Subcutaneous adipose tissue (tissue), 4 donors: Measurements from ENCODE around the gene ADCY5. TPM values are rescaled to one million over a fixed set of nuclear protein-coding genes. Genes with fewer than 3 reads are reported as not detected.

Experiments used
- total RNA-seq, 4 donors: library from RNA; depleted of rRNA; stranded (reverse); fragments of >200 nt; gene quantifications; one replicate each; pipeline ENCODE4 v1.1.0, GENCODE V29; 2016
- TF ChIP-seq, protein P1 (sequence below): fragments of 450-650 bp; IDR thresholded peaks from one replicate; pipeline ENCODE4 v1.5.1; 2016; ENCODE audit warnings: low read depth, mild to moderate bottlenecking, control low read depth, antibody characterized with exemption, moderate library complexity

ADCY5 gene
- total RNA-seq, 4 donors from 2014 or later = 16.1 to 52.2 (median 38.0) TPM

DNA sequence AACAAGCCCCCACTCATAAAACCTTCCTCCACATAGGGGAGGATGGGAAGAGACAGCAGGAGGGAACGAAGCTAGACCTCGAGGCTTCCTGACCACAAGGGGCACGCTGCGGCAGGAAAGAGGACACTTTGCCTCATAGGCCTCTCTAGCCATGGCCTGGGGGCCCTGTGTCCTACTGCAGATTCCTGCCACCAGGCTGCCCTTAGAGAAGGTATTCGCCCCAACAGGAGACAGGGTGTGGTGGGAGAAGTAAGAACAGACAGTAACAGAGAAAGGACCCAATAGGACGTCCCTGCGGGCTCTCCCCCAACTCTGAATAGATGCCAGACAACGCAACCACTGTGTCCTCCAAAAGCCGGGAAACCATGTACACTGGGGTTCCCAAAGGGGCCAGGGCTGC is 36.8 kb downstream of the ADCY5 start:
- TF ChIP-seq, protein P1, sequence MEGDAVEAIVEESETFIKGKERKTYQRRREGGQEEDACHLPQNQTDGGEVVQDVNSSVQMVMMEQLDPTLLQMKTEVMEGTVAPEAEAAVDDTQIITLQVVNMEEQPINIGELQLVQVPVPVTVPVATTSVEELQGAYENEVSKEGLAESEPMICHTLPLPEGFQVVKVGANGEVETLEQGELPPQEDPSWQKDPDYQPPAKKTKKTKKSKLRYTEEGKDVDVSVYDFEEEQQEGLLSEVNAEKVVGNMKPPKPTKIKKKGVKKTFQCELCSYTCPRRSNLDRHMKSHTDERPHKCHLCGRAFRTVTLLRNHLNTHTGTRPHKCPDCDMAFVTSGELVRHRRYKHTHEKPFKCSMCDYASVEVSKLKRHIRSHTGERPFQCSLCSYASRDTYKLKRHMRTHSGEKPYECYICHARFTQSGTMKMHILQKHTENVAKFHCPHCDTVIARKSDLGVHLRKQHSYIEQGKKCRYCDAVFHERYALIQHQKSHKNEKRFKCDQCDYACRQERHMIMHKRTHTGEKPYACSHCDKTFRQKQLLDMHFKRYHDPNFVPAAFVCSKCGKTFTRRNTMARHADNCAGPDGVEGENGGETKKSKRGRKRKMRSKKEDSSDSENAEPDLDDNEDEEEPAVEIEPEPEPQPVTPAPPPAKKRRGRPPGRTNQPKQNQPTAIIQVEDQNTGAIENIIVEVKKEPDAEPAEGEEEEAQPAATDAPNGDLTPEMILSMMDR = no peak

GRCh38 chr3:123411340-123412040 is 37.4 kb downstream of the ADCY5 start:
- TF ChIP-seq, protein P1 = no peak

GRCh38 chr3:123410149-123410515 is 38.8 kb downstream of the ADCY5 start:
- TF ChIP-seq, protein P1 = no peak

DNA sequence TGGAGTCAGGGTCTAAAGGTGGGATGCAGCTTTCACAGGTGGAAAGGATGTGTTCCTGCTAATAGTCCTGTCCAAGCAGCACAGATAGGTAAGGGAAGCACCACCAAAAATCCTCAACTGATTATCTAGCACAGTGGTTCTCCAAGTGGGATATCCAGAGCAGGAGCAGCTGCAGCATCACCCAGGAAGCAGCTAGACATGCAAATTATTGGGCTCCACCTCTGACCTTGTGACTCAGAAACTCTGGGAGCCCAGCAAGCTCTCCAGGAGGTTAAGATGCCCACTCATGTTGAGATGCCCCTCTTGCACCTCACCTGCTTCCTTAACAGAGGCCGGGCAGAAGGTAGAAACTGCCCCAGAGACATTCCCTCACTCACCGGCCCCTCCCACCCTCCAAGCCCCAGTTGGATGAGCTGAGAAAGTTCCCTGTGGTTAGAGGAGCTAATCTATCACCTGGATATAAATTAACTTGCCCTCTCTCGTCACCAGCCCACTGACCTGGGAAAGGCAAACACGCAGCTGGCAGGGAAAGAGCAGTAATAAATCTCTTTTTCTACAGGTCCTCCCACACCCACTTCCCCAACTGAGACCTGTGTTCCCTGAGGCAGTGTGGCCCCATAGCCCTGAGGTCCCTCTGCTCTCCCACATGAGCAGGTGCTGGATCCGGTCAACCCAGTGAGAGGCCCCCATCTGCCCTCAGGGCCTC is 39.3 kb downstream of the ADCY5 start:
- TF ChIP-seq, protein P1 = no peak

- TF ChIP-seq, protein P1 = no peak
These were observed 42.3 kb downstream of the ADCY5 start for GRCh38 chr3:123406598-123406997.

DNA sequence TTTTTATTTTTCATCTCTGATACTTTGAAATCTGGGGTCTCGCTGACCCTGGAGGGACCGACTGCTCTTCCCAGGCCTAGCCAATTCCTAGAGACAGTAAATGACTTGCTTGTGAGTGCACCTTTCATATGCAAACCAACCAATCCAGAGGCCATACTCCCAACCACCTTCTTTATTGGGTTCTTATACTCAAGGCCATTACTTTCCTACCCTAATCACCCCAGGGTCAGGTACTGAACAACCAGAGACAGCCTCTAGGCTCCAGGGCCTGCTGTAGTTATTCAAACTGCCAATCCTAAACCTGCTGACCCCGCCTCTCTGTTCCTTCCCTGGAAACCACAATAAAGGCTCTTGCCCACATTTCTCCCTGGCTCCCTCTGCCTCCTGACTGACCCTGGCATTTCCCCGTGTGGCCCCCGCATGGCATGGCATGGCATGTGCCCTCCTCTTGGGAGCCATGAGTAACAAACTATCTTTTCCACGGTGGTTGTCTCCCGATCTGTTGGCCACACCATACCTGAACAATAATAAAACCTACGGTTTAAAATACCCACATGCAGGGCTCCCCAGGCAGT is 42.9 kb downstream of the ADCY5 start:
- TF ChIP-seq, protein P1 = no peak

DNA sequence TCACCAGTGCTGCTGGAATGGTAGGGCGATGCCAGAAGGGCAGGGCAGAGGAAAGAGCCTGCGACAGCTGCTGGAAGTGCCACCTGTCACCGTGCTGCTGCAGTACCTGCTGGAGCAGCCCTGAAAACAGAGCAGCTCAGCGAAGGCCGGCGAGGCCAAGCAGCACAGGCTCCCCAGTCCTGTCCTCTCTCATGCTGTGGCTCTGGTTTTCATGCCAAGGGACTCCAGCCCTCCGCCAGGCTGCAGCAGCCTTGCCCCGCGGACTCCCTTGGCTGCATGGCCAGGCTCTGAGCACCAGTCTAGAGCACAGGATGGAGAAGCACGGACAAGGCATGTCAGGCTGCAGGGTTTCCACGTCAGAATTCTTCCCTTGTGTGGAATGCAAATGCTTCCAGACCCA is 43.9 kb downstream of the ADCY5 start:
- TF ChIP-seq, protein P1 = no peak
